Neural progenitor cell (in vitro differentiated cells): ENCODE data around the gene KCNQ1. TPM values are rescaled to one million over a fixed set of nuclear protein-coding genes. Genes with fewer than 3 reads are reported as not detected.

Experiments
- DNase-seq: peaks from one replicate; pipeline ENCODE4 v3.0.0-alpha.2; 2016; ENCODE audit warnings: low spot score
- H2AFZ ChIP-seq: fragments of 200-600 bp; sonication (generic); replicated peaks from 2 replicates; pipeline ENCODE4 v1.6.1; 2016; ENCODE audit warnings: antibody characterized with exemption
- H3F3A ChIP-seq: fragments of 200-600 bp; sonication (generic); 2 replicates; pipeline ENCODE4 v1.6.1; 2016; ENCODE audit warnings: antibody characterized with exemption, low read depth
- H3K27ac ChIP-seq: fragments of 200-600 bp; sonication (generic); 2 replicates; pipeline ENCODE4 v1.5.1; 2016; ENCODE audit warnings: mild to moderate bottlenecking
- H3K27me3 ChIP-seq: fragments of 200-600 bp; sonication (generic); 2 replicates; pipeline ENCODE4 v1.6.1; 2016; ENCODE audit warnings: mild to moderate bottlenecking, moderate library complexity
- H3K36me3 ChIP-seq: fragments of 200-600 bp; sonication (generic); 2 replicates; pipeline ENCODE4 v1.5.1; 2016
- H3K4me1 ChIP-seq: fragments of 200-600 bp; sonication (generic); 2 replicates; pipeline ENCODE4 v1.6.1; 2016; ENCODE audit warnings: mixed run types
- H3K4me2 ChIP-seq: fragments of 200-600 bp; sonication (generic); 2 replicates; pipeline ENCODE4 v1.6.1; 2016
- H3K4me3 ChIP-seq: fragments of 200-600 bp; sonication (generic); 2 replicates; pipeline ENCODE4 v1.5.1; 2016
- H3K79me2 ChIP-seq: fragments of 200-600 bp; sonication (generic); 2 replicates; pipeline ENCODE4 v1.6.1; 2016; ENCODE audit warnings: low read depth
- H3K9ac ChIP-seq: fragments of 200-600 bp; sonication (generic); 2 replicates; pipeline ENCODE4 v1.6.1; 2016
- H3K9me3 ChIP-seq: fragments of 200-600 bp; sonication (generic); 2 replicates; pipeline ENCODE4 v1.5.1; 2016; ENCODE audit warnings: low read depth
- H4K20me1 ChIP-seq: fragments of 200-600 bp; sonication (generic); 2 replicates; pipeline ENCODE4 v1.6.1; 2016; ENCODE audit warnings: low read depth
- H3K27ac Mint-ChIP-seq: 3 replicates; pipeline ENCODE4 v1.8.0; 2021; ENCODE audit warnings: mixed read lengths
- H3K27me3 Mint-ChIP-seq: 2 replicates; pipeline ENCODE4 v1.8.0; 2022; ENCODE audit warnings: low read depth, mild to moderate bottlenecking, inconsistent platforms, moderate library complexity, mixed read lengths; ENCODE audit not compliant: insufficient read depth
- H3K36me3 Mint-ChIP-seq: 3 replicates; pipeline ENCODE4 v1.8.0; 2021; ENCODE audit warnings: mixed read lengths
- H3K4me1 Mint-ChIP-seq: 3 replicates; pipeline ENCODE4 v1.8.0; 2021; ENCODE audit warnings: mixed read lengths
- H3K4me3 Mint-ChIP-seq: 3 replicates; pipeline ENCODE4 v1.8.0; 2021; ENCODE audit warnings: mild to moderate bottlenecking, moderate library complexity, mixed read lengths
- H3K9me3 Mint-ChIP-seq: 3 replicates; pipeline ENCODE4 v1.8.0; 2020; ENCODE audit warnings: mixed read lengths
- EZH2 ChIP-seq: fragments of 200-600 bp; sonication (generic); IDR thresholded peaks from 2 replicates; pipeline ENCODE4 v1.6.1; 2017; ENCODE audit warnings: antibody characterized with exemption, mild to moderate bottlenecking, moderate library complexity
- EZH2phosphoT487 ChIP-seq: fragments of 200-600 bp; sonication (generic); IDR thresholded peaks from 2 replicates; pipeline ENCODE4 v1.6.1; 2017; ENCODE audit warnings: antibody characterized with exemption
- total RNA-seq: library from RNA; depleted of rRNA; stranded (reverse); fragments of >200 nt; gene quantifications from 2 replicates; pipeline ENCODE4 v1.2.3, GENCODE V29; 2015; ENCODE audit warnings: low replicate concordance
- TF ChIP-seq, protein P1 (sequence below): fragments of 200-600 bp; sonication (generic); IDR thresholded peaks from 2 replicates; pipeline ENCODE4 v1.5.1; 2017; ENCODE audit warnings: antibody characterized with exemption, mild to moderate bottlenecking

The KCNQ1 gene
- total RNA-seq, 1 donor from 2014 or later, result 0.11 TPM

DNA sequence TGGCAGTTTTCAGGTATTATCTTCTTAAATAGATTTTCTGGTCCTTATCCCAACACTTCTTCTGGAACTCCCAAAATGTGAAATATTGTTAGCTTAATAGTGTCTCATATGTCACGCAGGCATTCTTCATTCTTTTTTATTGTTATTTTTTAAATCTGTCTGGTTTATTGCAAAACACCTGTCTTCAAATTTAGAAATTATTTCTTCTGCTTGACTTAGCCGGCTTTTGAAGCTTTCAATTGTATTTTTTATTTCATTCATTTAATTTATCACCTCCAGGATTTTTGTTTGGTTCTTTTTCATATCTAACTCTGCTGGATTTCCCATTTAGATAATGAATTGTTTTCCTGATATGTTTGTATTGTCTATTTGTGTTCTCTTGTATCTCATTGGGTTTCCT is 205.0 kb downstream of the KCNQ1 start:
- peaks cover 84% of the 10 kb centered on the region for H3K9me3 Mint-ChIP-seq

DNA sequence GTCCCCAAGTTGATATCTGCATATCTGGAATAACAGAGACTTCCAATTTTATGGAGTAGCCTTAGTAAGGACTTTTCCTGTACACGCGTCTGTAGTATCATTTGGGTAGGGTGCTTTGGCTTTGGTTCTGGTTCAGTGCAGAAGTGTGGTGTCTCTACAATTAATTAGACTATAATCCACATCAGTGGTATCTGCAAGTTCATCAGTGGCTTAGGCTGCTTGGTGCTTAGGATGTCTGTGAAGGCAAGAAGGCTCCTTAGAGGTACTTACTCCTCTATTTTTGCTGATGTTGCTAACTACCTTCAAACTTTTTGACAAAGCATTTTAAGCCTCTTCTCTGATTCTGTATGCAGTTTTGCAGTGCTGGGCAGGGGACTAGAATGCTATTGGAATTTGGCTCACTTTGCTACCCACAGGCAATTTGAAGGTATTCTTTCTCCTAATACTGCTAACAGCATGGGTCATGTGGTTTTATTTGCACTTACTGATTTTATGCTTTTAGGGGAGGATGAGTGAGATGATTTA is 205.6 kb downstream of the KCNQ1 start:
- no peak for DNase-seq
- Histone ChIP-seq H3F3A (no peaks in the 10 kb centered on the region), H3K27me3 (no peaks in the 10 kb centered on the region), H3K9me3 (peaks cover 42% of the 10 kb centered on the region), H3K9ac (no peak overlapping the region), H3K4me2 (no peak overlapping the region), H3K4me1 (no peaks in the 10 kb centered on the region), H3K27ac (no peak overlapping the region), H2AFZ (no peak overlapping the region), H3K79me2 (no peaks in the 10 kb centered on the region), H3K4me3 (no peak overlapping the region), H3K36me3 (no peaks in the 10 kb centered on the region), H4K20me1 (no peaks in the 10 kb centered on the region)
- Mint-ChIP-seq H3K4me1 (peaks cover 9% of the 10 kb centered on the region), H3K4me3 (no peak overlapping the region), H3K27ac (no peak overlapping the region), H3K36me3 (peaks cover 24% of the 10 kb centered on the region), H3K9me3 (peaks cover 82% of the 10 kb centered on the region), H3K27me3 (peaks cover 15% of the 10 kb centered on the region)
- TF ChIP-seq, protein P1, sequence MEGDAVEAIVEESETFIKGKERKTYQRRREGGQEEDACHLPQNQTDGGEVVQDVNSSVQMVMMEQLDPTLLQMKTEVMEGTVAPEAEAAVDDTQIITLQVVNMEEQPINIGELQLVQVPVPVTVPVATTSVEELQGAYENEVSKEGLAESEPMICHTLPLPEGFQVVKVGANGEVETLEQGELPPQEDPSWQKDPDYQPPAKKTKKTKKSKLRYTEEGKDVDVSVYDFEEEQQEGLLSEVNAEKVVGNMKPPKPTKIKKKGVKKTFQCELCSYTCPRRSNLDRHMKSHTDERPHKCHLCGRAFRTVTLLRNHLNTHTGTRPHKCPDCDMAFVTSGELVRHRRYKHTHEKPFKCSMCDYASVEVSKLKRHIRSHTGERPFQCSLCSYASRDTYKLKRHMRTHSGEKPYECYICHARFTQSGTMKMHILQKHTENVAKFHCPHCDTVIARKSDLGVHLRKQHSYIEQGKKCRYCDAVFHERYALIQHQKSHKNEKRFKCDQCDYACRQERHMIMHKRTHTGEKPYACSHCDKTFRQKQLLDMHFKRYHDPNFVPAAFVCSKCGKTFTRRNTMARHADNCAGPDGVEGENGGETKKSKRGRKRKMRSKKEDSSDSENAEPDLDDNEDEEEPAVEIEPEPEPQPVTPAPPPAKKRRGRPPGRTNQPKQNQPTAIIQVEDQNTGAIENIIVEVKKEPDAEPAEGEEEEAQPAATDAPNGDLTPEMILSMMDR, result no peak
- TF ChIP-seq EZH2, result no peak
- TF ChIP-seq EZH2phosphoT487, result no peak

More for the DNA sequence above, 205.0 kb downstream of the KCNQ1 start:
- H4K20me1 ChIP-seq, result no peaks in the 10 kb centered on the region
- no peaks in the 10 kb centered on the region for H3K36me3 ChIP-seq
- no peaks in the 10 kb centered on the region for H3K79me2 ChIP-seq
- H2AFZ ChIP-seq, result no peak overlapping the region
- no peak overlapping the region for H3K9ac ChIP-seq
- Mint-ChIP-seq H3K27me3 (peaks cover 15% of the 10 kb centered on the region), H3K27ac (no peak overlapping the region), H3K36me3 (peaks cover 24% of the 10 kb centered on the region), H3K4me3 (no peak overlapping the region), H3K4me1 (peaks cover 9% of the 10 kb centered on the region)
- no peaks in the 10 kb centered on the region for H3K4me1 ChIP-seq
- TF ChIP-seq EZH2 (no peak), EZH2phosphoT487 (no peak)
- TF ChIP-seq, protein P1, result no peak
- no peak overlapping the region for H3K4me3 ChIP-seq
- no peak overlapping the region for H3K4me2 ChIP-seq
- H3F3A ChIP-seq, result no peaks in the 10 kb centered on the region
- H3K27ac ChIP-seq, result no peak overlapping the region
- H3K9me3 ChIP-seq, result peaks cover 42% of the 10 kb centered on the region
- no peak for DNase-seq
- no peaks in the 10 kb centered on the region for H3K27me3 ChIP-seq

DNA sequence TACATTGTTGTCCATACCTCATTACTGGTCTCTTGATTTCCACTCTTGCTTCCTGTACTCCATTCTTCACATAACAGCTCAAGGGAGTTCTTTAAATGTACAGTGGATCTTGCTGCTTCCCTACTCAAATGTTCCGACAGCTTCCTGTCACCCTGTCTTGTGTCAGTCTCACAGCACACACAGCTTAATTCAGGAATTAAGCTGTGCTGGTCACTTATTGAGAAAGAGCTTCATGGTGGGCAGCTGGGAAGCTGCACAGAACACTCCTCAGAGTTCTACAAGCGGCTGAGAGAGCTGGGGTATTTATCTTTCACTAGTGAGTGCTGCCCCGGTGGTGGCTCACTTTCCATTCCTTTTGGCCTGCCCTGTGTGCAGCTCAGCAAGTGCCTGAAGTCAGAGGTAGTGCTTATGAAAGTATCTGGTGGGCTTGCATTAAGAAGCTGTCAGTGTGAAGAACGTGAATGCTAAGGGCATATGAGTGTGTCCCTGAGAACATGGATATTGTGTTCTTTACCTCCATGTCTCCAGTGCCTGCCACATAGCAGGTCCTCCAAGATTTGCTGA is 206.3 kb downstream of the KCNQ1 start:
- Mint-ChIP-seq H3K36me3 (peaks cover 25% of the 10 kb centered on the region), H3K4me1 (peaks cover 9% of the 10 kb centered on the region), H3K27ac (no peak overlapping the region), H3K4me3 (no peak overlapping the region), H3K9me3 (peaks cover 78% of the 10 kb centered on the region), H3K27me3 (peaks cover 18% of the 10 kb centered on the region)
- TF ChIP-seq EZH2 (no peak), EZH2phosphoT487 (no peak)
- TF ChIP-seq, protein P1, result no peak
- no peaks in the 10 kb centered on the region for H3F3A ChIP-seq
- DNase-seq, result no peak
- H3K4me2 ChIP-seq, result no peak overlapping the region
- peaks cover 39% of the 10 kb centered on the region for H3K9me3 ChIP-seq
- no peaks in the 10 kb centered on the region for H3K4me1 ChIP-seq
- no peaks in the 10 kb centered on the region for H3K27me3 ChIP-seq
- H3K36me3 ChIP-seq, result no peaks in the 10 kb centered on the region
- no peak overlapping the region for H2AFZ ChIP-seq
- no peak overlapping the region for H3K27ac ChIP-seq
- H4K20me1 ChIP-seq, result no peaks in the 10 kb centered on the region
- no peak overlapping the region for H3K9ac ChIP-seq
- no peak overlapping the region for H3K4me3 ChIP-seq
- H3K79me2 ChIP-seq, result no peaks in the 10 kb centered on the region
